GM12878 (cell line): ENCODE results near the gene RNF43. TPM values are rescaled to one million over a fixed set of nuclear protein-coding genes. Genes with fewer than 3 reads are reported as not detected.

Source experiments
- ATAC-seq: fragments of 200-7000 bp; cut with Tn5 transposase; 3 replicates; pipeline ENCODE4 v1.9.1; 2020; ENCODE audit warnings: mild to moderate bottlenecking, moderate library complexity
- BruUV-seq: library from RNA; stranded (reverse); fragments of 400-500 nt; replicated peaks from 2 replicates; lab custom pipeline; 2021; lab: Mats Ljungman, UMichigan
- CTCF ChIA-PET: fragments of 300-600 bp; sonication (Branson Sonifier 250); formaldehyde crosslinking; extraction: SDS; loops from one replicate; lab custom pipeline; 2021; ENCODE audit warnings: inconsistent platforms; lab: Yijun Ruan, JAX
- POLR2A ChIA-PET: fragments of 350-600 bp; formaldehyde crosslinking; extraction: SDS; loops from one replicate; lab custom pipeline; 2021; ENCODE audit warnings: inconsistent platforms; lab: Charles Lee
- RAD21 ChIA-PET: fragments of 300-600 bp; sonication (Branson Sonifier 250); formaldehyde crosslinking; loops from one replicate; lab custom pipeline; 2023; ENCODE audit warnings: antibody characterized with exemption; ENCODE audit not compliant: unreplicated experiment; lab: Charles Lee
- SMC1A ChIA-PET: fragments of 300-600 bp; sonication (Branson Sonifier 250); formaldehyde crosslinking; loops from one replicate; lab custom pipeline; 2023; ENCODE audit not compliant: unreplicated experiment, uncharacterized antibody; lab: Charles Lee
- DNase-seq: peaks from one replicate; pipeline ENCODE4 v3.0.0-alpha.2; 2011; ENCODE audit warnings: low read depth, low spot score
- FAIRE-seq: peaks from 3 replicates; lab custom pipeline; 2011; peaks lifted over from hg19 to GRCh38; lab: Jason Lieb, UNC
- H2AFZ ChIP-seq: 2 replicates; pipeline ENCODE4 v1.6.0; 2011; ENCODE audit warnings: low read depth, low read length, control low read depth; ENCODE audit not compliant: control insufficient read depth
- H3K27ac ChIP-seq: 2 replicates; pipeline ENCODE4 v1.5.1; 2011; ENCODE audit warnings: control low read depth; ENCODE audit not compliant: control insufficient read depth, insufficient read depth
- H3K27me3 ChIP-seq, 2 experiments: replicated peaks in 1 of 2; 2 replicates each; pipeline versions ENCODE4 v1.6.0 to v1.6.1; 2011; ENCODE audit warnings: low read length in 1 of 2; ENCODE audit not compliant: control insufficient read depth in 2 of 2, insufficient read depth in 2 of 2
- H3K36me3 ChIP-seq, 2 experiments: 2 replicates each; pipeline ENCODE4 v1.5.1; 2011; ENCODE audit warnings: low read length in 1 of 2; ENCODE audit not compliant: control insufficient read depth in 2 of 2, insufficient read depth in 2 of 2
- H3K4me1 ChIP-seq: 2 replicates; pipeline ENCODE4 v1.6.1; 2011; ENCODE audit warnings: mild to moderate bottlenecking, low read length, moderate library complexity, mixed read lengths; ENCODE audit not compliant: control insufficient read depth, insufficient read depth
- H3K4me2 ChIP-seq: 2 replicates; pipeline ENCODE4 v1.6.0; 2011; ENCODE audit warnings: control low read depth; ENCODE audit not compliant: control insufficient read depth, insufficient read depth
- H3K4me3 ChIP-seq: fragments of 200-600 bp; sonication (generic); 2 replicates; pipeline ENCODE4 v1.5.1; 2016
- H3K79me2 ChIP-seq: 2 replicates; pipeline ENCODE4 v1.6.0; 2011; ENCODE audit warnings: low read length; ENCODE audit not compliant: control insufficient read depth, insufficient read depth
- H3K9ac ChIP-seq: 2 replicates; pipeline ENCODE4 v1.8.0; 2011; ENCODE audit warnings: low read length, control low read depth, mixed read lengths; ENCODE audit not compliant: control insufficient read depth, insufficient read depth
- H3K9me3 ChIP-seq: replicated peaks from 3 replicates; pipeline ENCODE4 v1.5.1; 2011; ENCODE audit warnings: mild to moderate bottlenecking, low read length; ENCODE audit not compliant: control insufficient read depth, insufficient read depth
- H4K20me1 ChIP-seq: 2 replicates; pipeline ENCODE4 v1.6.0; 2011; ENCODE audit not compliant: control insufficient read depth, insufficient read depth
- CHD1 ChIP-seq: IDR thresholded peaks from 2 replicates; pipeline ENCODE4 v1.6.1; 2012; ENCODE audit warnings: low read depth, low read length, improper control_type of control experiment
- IKZF1 ChIP-seq: fragments of 450-650 bp; conservative IDR thresholded peaks from 2 replicates; pipeline ENCODE4 v1.6.1; 2017; ENCODE audit warnings: antibody characterized with exemption, mild to moderate bottlenecking
- RBBP5 ChIP-seq: fragments of 200-600 bp; sonication (generic); conservative IDR thresholded peaks from 2 replicates; pipeline ENCODE4 v1.6.1; 2016
- RCOR1 ChIP-seq: conservative IDR thresholded peaks from 2 replicates; pipeline ENCODE4 v1.6.1; 2012; ENCODE audit warnings: low read depth, low read length, improper control_type of control experiment
- SREBF2 ChIP-seq: IDR thresholded peaks from 2 replicates; pipeline ENCODE4 v1.6.1; 2012; ENCODE audit warnings: mild to moderate bottlenecking, low read length
- SUPT20H ChIP-seq: IDR thresholded peaks from 2 replicates; pipeline ENCODE4 v1.6.1; 2011; ENCODE audit warnings: low read depth, mild to moderate bottlenecking, low read length, moderate library complexity, borderline replicate concordance; ENCODE audit not compliant: control insufficient read depth
- WGBS: methylation state at CpG from one replicate; pipeline ENCODE4 v1.1.6; 2016; ENCODE audit warnings: low lambda C conversion rate; ENCODE audit not compliant: insufficient replicate concordance, insufficient coverage; ENCODE audit errors: missing lambda C conversion rate; 5-methylcytosine and 5-hydroxymethylcytosine counted together
- in situ Hi-C: fragments of 300-500 bp; cut with MboI; formaldehyde crosslinking; loops from 9 replicates; pipeline ENCODE4 v1.14.3; 2018; ENCODE audit warnings: mixed read lengths
- intact Hi-C: fragments of 100-400 bp; cut with micrococcal nuclease; formaldehyde crosslinking; loops from one replicate; pipeline ENCODE4 v1.14.2; 2022; ENCODE audit not compliant: unreplicated experiment
- polyA plus RNA-seq, 11 experiments: library from polyadenylated mRNA; depleted of rRNA in 4 of 11; unstranded in 6 of 11; stranded (reverse) in 5 of 11; fragments of >200 nt; fragmentation: Nextera tagmentation in 4 of 11; fragmentation: Illumina TruSeq in 1 of 11; extraction: Ambion mirVana in 4 of 11; extraction: Trizol in 1 of 11; gene quantifications; 1 replicate in 1 of 11; 2 replicates in 10 of 11; pipeline versions ENCODE4 v1.2.1 to v1.2.3, GENCODE V29; 2011 to 2016; ENCODE audit warnings: inconsistent platforms in 2 of 11, missing spikeins in 2 of 11, low read depth in 1 of 11
- total RNA-seq, 4 experiments: library from RNA; depleted of rRNA in 3 of 4; stranded (reverse); fragments of >200 nt in 3 of 4; fragmentation: Illumina TruSeq in 1 of 4; extraction: Trizol in 1 of 4; gene quantifications; 2 replicates each; pipeline versions ENCODE4 v1.2.1 to v1.2.3, GENCODE V29; 2013 to 2021
- TF ChIP-seq, protein P1 (sequence below): IDR thresholded peaks from 2 replicates; pipeline ENCODE4 v1.6.1; 2012; ENCODE audit warnings: mild to moderate bottlenecking, low read depth, low read length

Gene RNF43
- total and polyA plus RNA-seq, 10 of the 15 experiments (the other 5 are each of a cell fraction or from before 2014, with no cell fraction given) = 1.2 to 16.7 (median 5.5) TPM

DNA sequence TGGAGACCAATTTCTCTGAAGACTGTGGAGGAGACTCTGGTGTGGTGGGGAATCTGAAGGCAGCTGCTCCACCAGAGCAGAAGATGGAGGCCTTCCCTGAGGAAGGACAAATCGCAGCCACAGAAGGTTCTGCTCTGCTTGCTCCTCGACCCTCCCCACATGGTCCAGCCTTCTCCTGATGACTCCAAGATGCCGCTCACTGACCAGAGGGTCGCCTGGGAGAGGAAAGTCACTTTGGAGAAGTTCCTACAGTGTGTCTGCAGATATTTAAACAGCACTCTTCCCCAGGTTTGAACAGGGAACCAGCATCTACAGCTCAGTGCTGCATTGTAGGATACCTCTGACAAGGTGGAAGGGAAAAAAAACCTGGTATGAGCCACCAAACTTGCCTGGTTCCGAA is 44.3 kb downstream of the RNF43 start:
- no peaks in the 10 kb centered on the region for H3K27me3 ChIP-seq
- no peak overlapping the region for H3K4me3 ChIP-seq
- SMC1A ChIA-PET = interaction anchor here (0.9 to 4.8 kb wide), 4 partner anchors 10 to 44 kb away, joined by 3 to 22 read pairs (median 3); partner anchors contain the start of gene RNF43
- H2AFZ ChIP-seq = no peak overlapping the region
- DNase-seq (no peak), FAIRE-seq (no peak), ATAC-seq (no peak)
- no peak overlapping the region for H3K9ac ChIP-seq
- no peak overlapping the region for H3K4me2 ChIP-seq
- H3K36me3 ChIP-seq = peaks cover 0 to 9% of the 10 kb centered on the region in 2 experiments; a peak in 2 of 4 replicates
- RAD21 ChIA-PET = no interaction called here
- in situ Hi-C loops = no loop called here
- H3K4me1 ChIP-seq = no peaks in the 10 kb centered on the region
- CTCF ChIA-PET = interaction anchor here (1.6 kb wide), 1 partner anchor 16 kb away, joined by 3 read pairs; no protein-coding TSS in a partner anchor
- POLR2A ChIA-PET = interaction anchor here (0.6 to 1.3 kb wide), 4 partner anchors 19 to 66 kb away, joined by 3 read pairs; partner anchors contain the start of gene RNF43
- no peaks in the 10 kb centered on the region for H3K79me2 ChIP-seq
- no peaks in the 10 kb centered on the region for H4K20me1 ChIP-seq
- TF ChIP-seq CHD1 (no peak), RCOR1 (no peak), IKZF1 (no peak), SUPT20H (no peak), SREBF2 (no peak), RBBP5 (no peak)
- TF ChIP-seq, protein P1, sequence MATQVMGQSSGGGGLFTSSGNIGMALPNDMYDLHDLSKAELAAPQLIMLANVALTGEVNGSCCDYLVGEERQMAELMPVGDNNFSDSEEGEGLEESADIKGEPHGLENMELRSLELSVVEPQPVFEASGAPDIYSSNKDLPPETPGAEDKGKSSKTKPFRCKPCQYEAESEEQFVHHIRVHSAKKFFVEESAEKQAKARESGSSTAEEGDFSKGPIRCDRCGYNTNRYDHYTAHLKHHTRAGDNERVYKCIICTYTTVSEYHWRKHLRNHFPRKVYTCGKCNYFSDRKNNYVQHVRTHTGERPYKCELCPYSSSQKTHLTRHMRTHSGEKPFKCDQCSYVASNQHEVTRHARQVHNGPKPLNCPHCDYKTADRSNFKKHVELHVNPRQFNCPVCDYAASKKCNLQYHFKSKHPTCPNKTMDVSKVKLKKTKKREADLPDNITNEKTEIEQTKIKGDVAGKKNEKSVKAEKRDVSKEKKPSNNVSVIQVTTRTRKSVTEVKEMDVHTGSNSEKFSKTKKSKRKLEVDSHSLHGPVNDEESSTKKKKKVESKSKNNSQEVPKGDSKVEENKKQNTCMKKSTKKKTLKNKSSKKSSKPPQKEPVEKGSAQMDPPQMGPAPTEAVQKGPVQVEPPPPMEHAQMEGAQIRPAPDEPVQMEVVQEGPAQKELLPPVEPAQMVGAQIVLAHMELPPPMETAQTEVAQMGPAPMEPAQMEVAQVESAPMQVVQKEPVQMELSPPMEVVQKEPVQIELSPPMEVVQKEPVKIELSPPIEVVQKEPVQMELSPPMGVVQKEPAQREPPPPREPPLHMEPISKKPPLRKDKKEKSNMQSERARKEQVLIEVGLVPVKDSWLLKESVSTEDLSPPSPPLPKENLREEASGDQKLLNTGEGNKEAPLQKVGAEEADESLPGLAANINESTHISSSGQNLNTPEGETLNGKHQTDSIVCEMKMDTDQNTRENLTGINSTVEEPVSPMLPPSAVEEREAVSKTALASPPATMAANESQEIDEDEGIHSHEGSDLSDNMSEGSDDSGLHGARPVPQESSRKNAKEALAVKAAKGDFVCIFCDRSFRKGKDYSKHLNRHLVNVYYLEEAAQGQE = no peak
- H3K27ac ChIP-seq = no peak overlapping the region
- no TSS peak for BruUV-seq
- 45% methylated on average over 5 of the region's 5 CpGs for WGBS
- no peaks in the 10 kb centered on the region for H3K9me3 ChIP-seq
- intact Hi-C loops = no loop called here
